NCI-H1092 treated with DMSO at 0.1 percent for 48 hours (cell line): ENCODE results near the gene VPS35L.

Experiments
- DNase-seq: peaks from one replicate; lab custom pipeline; 2025; lab: John Stamatoyannopoulos, UW

The VPS35L gene

GRCh38 chr16:19555186-19555937, at the start of gene VPS35L:
TSS of gene VPS35L (plus strand) at chr16:19555703. CDS start at chr16:19555730, 27 bp downstream.
- DNase-seq, result peak; percentile 97

GRCh38 chr16:19506965-19507364, 48.5 kb upstream of the VPS35L start:
- no peak for DNase-seq

GRCh38 chr16:19507867-19508266, 47.6 kb upstream of the VPS35L start:
- no peak for DNase-seq

- no peak for DNase-seq
Observed at GRCh38 chr16:19512297-19512696, 43.2 kb upstream of the VPS35L start.

GRCh38 chr16:19513377-19514053, 42.0 kb upstream of the VPS35L start:
- no peak for DNase-seq

GRCh38 chr16:19515757-19516156, 39.7 kb upstream of the VPS35L start:
- DNase-seq, result no peak

GRCh38 chr16:19517424-19518089, 37.9 kb upstream of the VPS35L start:
- DNase-seq, result no peak

GRCh38 chr16:19518388-19518787, 37.1 kb upstream of the VPS35L start:
- DNase-seq, result no peak

- DNase-seq, result no peak
Observed at GRCh38 chr16:19520861-19521331, 34.6 kb upstream of the VPS35L start.

- DNase-seq, result peak; percentile 95
Observed at GRCh38 chr16:19521471-19522396, 33.8 kb upstream of the VPS35L start, which contains the start of gene GDE1. TSS of gene GDE1 (minus strand) at chr16:19522098. CDS start at chr16:19521964, 134 bp downstream.

GRCh38 chr16:19522397-19522732, 33.1 kb upstream of the VPS35L start:
- DNase-seq, result no peak

- DNase-seq, result no peak
Observed at GRCh38 chr16:19522760-19523159, 32.7 kb upstream of the VPS35L start.

- DNase-seq, result no peak
Observed at GRCh38 chr16:19523184-19523558, 32.3 kb upstream of the VPS35L start.

GRCh38 chr16:19523559-19524355, 31.7 kb upstream of the VPS35L start, which contains the start of gene CCP110:
TSS of gene CCP110 (plus strand) at chr16:19523942. CDS start at chr16:19527882, 3,940 bp downstream.
- DNase-seq, result peak; percentile 97

GRCh38 chr16:19524356-19524615, 31.2 kb upstream of the VPS35L start:
- no peak for DNase-seq

- peak; percentile 27 for DNase-seq
Observed at GRCh38 chr16:19524616-19525384, 30.7 kb upstream of the VPS35L start.

GRCh38 chr16:19525385-19525723, 30.1 kb upstream of the VPS35L start:
- DNase-seq, result no peak

- DNase-seq, result no peak
Observed at GRCh38 chr16:19527161-19527560, 28.3 kb upstream of the VPS35L start.

- no peak for DNase-seq
Observed at GRCh38 chr16:19528666-19529065, 26.8 kb upstream of the VPS35L start.

GRCh38 chr16:19532601-19533000, 22.9 kb upstream of the VPS35L start:
- DNase-seq, result no peak
